SU-DHL-6 (cell line): ENCODE measurements around the gene OXER1.

Experiments used
- CTCF ChIP-seq: fragments of 200-600 bp; sonication (generic); IDR thresholded peaks from one replicate; pipeline ENCODE4 v1.5.1; 2017; ENCODE audit warnings: antibody characterized with exemption, mild to moderate bottlenecking, low read length, moderate library complexity; ENCODE audit not compliant: insufficient read depth, poor library complexity, severe bottlenecking
- EZH2phosphoT487 ChIP-seq: fragments of 200-600 bp; sonication (generic), shearing (Covaris generic); conservative IDR thresholded peaks from 2 replicates; pipeline ENCODE4 v1.6.1; 2018; ENCODE audit warnings: mild to moderate bottlenecking, antibody characterized with exemption, low read length, moderate library complexity, mixed read lengths

GRCh38 chr2:42767080-42767898 is 3.4 kb upstream of the OXER1 start:
- no peak for TF ChIP-seq CTCF
- no peak for TF ChIP-seq EZH2phosphoT487
